Measurements from ENCODE around the gene GCK. TPM values are rescaled to one million over a fixed set of nuclear protein-coding genes. Genes with fewer than 3 reads are reported as not detected.

The GCK gene
- total and polyA plus RNA-seq, 2 donors (not counting 3 experiments of a cell fraction or from before 2014, with no cell fraction given) = 0.17 to 0.51 TPM

DNA sequence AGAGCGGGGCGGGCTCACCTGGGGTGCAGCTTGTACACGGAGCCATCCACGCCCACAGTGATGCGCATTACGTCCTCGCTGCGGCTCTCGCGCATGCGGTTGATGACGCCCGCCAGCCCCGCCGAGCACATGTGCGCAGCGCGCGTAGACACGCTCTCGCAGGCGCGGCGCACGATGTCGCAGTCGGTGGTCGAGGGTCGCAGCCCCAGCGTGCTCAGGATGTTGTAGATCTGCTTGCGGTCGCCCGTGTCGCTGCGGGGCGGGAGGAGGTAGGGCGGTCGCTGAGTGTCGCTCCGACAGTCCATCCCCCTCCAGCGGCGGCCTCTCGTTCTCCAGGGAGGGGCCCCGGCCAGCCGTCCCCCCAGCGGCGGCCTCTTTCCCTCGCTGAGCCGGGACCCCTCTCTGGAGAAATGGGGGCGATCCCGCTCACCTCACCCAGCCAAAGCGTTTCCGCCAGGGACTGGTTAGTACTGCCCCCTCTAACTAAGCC is 43.7 kb downstream of the GCK start:
- Histone ChIP-seq H3K9me3 (replicated peaks; ENCODE audit: control insufficient read depth, insufficient read depth, low read length) (no peaks in the 10 kb centered on the region), H3K27ac (ENCODE audit: insufficient read depth, low read depth, low read length) (no peak overlapping the region), H3K79me2 (ENCODE audit: control insufficient read depth, insufficient read depth, low read length) (no peaks in the 10 kb centered on the region), H3K9ac (replicated peaks; ENCODE audit: extremely low read depth, insufficient read depth, low read length) (no peak overlapping the region), H3K27me3 (ENCODE audit: control insufficient read depth in 2 of 2, insufficient read depth in 2 of 2, low read length in 2 of 2) (peaks cover 29% of the 10 kb centered on the region in 2 experiments), H4K20me1 (replicated peaks; ENCODE audit: control insufficient read depth, extremely low read depth, insufficient read depth, low read length) (no peaks in the 10 kb centered on the region), H3K4me3 (replicated peaks in 1 of 3; ENCODE audit: insufficient read depth in 1 of 3, low read depth in 1 of 3, low read length in 3 of 3) (peak overlapping the region in 1 of 3 experiments; percentile 17), H3K9me1 (replicated peaks; ENCODE audit: control insufficient read depth, extremely low read depth, insufficient read depth, low read length) (no peaks in the 10 kb centered on the region), H2AFZ (ENCODE audit: low read depth, low read length) (peak overlapping the region; percentile 15), H3K36me3 (ENCODE audit: control insufficient read depth in 2 of 2, extremely low read depth in 1 of 2, insufficient read depth in 2 of 2, low read length in 2 of 2) (no peaks in the 10 kb centered on the region), H3K4me1 (ENCODE audit: control insufficient read depth, extremely low read depth, insufficient read depth, low read length) (no peaks in the 10 kb centered on the region), H3K4me2 (ENCODE audit: insufficient read depth, low read length) (peak overlapping the region; percentile 5)
- no peak for FAIRE-seq
- no peak for DNase-seq (ENCODE audit: low read depth, low spot score)
- dilution Hi-C loops (cut with MboI; ENCODE audit: extremely low pct_ligation_motif_present, low sequenced_read_pairs) = no loop called here
- CTCF ChIA-PET = interaction anchor here (1.1 kb wide), 1 partner anchor 106 kb away, joined by 3 read pairs; no protein-coding TSS in a partner anchor
- BruUV-seq (replicated peaks) = no TSS peak
- TF ChIP-seq JUN (IDR thresholded peaks at IDR 0.05; ENCODE audit: borderline replicate concordance, insufficient read depth, insufficient read length, low read depth) (no peak), MAX (IDR thresholded peaks at IDR 0.05; ENCODE audit: insufficient read depth, insufficient read length) (peak; percentile 59), FOS (IDR thresholded peaks at IDR 0.05; ENCODE audit: borderline replicate concordance, insufficient read depth, low read length) (no peak), POLR2A (IDR thresholded peaks at IDR 0.05; ENCODE audit: low read depth, low read length) (no peak), EZH2 (IDR thresholded peaks at IDR 0.05; ENCODE audit: borderline replicate concordance, low read depth, low read length, severe bottlenecking) (peak; percentile 83)
- TF ChIP-seq, protein P1, sequence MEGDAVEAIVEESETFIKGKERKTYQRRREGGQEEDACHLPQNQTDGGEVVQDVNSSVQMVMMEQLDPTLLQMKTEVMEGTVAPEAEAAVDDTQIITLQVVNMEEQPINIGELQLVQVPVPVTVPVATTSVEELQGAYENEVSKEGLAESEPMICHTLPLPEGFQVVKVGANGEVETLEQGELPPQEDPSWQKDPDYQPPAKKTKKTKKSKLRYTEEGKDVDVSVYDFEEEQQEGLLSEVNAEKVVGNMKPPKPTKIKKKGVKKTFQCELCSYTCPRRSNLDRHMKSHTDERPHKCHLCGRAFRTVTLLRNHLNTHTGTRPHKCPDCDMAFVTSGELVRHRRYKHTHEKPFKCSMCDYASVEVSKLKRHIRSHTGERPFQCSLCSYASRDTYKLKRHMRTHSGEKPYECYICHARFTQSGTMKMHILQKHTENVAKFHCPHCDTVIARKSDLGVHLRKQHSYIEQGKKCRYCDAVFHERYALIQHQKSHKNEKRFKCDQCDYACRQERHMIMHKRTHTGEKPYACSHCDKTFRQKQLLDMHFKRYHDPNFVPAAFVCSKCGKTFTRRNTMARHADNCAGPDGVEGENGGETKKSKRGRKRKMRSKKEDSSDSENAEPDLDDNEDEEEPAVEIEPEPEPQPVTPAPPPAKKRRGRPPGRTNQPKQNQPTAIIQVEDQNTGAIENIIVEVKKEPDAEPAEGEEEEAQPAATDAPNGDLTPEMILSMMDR (IDR thresholded peaks at IDR 0.05; ENCODE audit: extremely low read depth in 1 of 2, insufficient read depth in 1 of 2, low read depth in 1 of 2, low read length in 2 of 2) = no peak
- intact Hi-C loops (cut with micrococcal nuclease) = no loop called here
- POLR2A ChIA-PET = no interaction called here
